ENCODE data around the gene TUBA3D. TPM values are rescaled to one million over a fixed set of nuclear protein-coding genes. Genes with fewer than 3 reads are reported as not detected.
"Not testable (repeated sequence)": the region's sequence is repeated elsewhere in the genome, so short reads cannot be mapped to it uniquely, and the experiment has no call there.

Gene TUBA3D
- polyA plus RNA-seq, 1 of the 3 experiments (the other 2 are of a cell fraction) = not detected

DNA sequence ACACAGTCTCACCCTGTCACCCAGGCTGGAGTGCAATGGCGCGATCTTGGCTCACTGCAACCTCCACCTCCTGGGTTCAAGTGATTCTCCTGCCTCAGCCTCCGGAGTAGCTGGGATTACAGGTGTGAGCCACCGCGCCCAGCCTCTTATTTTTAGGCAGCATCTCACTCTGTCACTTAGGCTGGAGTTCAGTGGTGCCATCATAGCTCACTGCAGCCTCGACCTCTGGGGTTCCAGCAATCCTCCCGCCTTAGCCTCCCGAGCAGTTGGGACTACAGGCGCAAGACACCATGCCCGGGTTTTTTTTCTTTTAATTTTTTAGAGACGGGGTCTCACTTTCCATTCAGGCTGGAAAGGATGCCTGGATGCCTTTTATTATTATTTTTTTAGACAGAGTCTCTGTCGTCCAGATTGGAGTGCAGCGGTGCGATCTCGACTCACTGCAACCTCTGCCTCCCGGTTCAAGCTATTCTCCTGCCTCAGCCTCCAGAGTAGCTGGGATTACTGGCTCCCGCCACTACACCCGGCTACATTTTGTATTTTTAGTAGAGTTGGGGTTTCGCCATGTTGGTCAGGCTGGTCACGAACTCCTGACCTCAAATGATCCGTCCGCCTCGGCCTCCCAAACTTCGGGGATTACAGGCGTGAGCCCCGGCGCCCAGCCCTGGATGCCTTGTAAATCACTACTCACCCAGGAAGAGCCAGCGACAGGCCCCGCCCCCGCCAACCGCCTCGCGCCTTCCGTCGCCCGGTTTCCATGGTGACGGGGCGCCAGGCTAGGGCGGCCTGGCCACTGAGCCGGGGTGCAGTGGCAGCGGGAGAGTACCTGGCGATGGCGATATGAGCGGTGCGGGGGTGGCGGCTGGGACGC, 51.4 kb downstream of the TUBA3D start, which contains the start of gene CCDC74A:
CCDC74A (plus strand) TSS at position 758 of the 871 bp plus-strand sequence; CDS start at position 841, 83 bp downstream.
- Histone ChIP-seq H3K9ac (peak within 1 kb of the TSS; percentile 25; the same call in 1 of the 2 replicates), H3K4me2 (peak within 1 kb of the TSS; percentile 66)
- TF ChIP-seq, protein P1, sequence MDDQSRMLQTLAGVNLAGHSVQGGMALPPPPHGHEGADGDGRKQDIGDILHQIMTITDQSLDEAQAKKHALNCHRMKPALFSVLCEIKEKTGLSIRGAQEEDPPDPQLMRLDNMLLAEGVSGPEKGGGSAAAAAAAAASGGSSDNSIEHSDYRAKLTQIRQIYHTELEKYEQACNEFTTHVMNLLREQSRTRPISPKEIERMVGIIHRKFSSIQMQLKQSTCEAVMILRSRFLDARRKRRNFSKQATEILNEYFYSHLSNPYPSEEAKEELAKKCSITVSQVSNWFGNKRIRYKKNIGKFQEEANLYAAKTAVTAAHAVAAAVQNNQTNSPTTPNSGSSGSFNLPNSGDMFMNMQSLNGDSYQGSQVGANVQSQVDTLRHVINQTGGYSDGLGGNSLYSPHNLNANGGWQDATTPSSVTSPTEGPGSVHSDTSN (IDR thresholded peaks at IDR 0.05) = peak; percentile 43; the same call in 1 of the 2 replicates

DNA sequence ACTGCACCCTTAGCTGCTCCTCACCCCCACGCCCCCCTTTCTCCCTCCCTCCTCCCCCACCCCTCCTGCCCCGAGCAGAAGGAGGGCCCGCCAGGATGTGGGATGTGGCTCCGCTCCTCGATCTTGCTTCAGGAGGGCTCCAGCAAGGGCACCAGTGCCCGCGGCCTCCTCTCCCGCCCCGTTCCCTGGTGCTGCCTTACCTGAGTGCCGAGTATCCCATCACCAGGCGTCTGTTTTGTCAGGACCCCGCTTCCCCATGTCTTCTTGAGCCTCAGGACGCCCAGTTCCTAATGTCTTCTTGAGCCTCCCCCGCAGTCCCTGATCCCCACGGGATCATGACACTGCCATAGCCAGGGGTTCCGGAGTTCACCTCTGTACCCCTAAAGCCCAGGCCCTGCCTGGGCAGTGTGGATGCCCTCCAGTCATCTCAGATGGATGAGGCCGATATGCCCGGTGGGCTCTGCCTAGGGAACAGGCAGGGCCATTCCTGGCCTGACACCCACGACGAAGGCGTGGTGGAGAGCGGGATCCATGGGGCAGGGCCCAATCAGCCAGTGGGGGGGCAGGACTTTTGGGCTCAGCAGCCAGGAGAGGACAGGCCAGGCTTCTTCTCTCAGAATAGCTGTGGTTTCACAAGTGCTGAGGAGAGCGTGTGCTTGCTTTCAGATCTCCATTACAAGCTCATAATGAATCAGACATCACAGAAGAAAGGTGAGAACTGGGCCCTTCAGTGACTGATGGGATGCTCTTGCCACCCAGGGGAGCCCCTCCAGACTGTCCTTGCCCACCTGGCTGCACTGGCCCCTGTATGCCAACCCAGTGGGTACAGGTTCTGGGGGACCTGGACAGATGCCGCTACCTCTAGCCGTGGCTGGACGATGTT, 53.3 kb downstream of the TUBA3D start:
- POLR2A ChIA-PET; H3K36me3 ChIP-seq (replicated peaks in 1 of 2; ENCODE audit: control insufficient read depth in 1 of 2, insufficient read depth in 2 of 2, low read length in 1 of 2); H3K4me3 ChIP-seq (ENCODE audit: low read depth in 2 of 2, low read length in 1 of 2); H3K79me2 ChIP-seq (ENCODE audit: insufficient read depth); DNase-seq; H3K27ac ChIP-seq (ENCODE audit: low read depth in 2 of 2, low read length in 1 of 2); H3K27me3 ChIP-seq (ENCODE audit: insufficient read depth); CTCF ChIA-PET; H4K20me1 ChIP-seq (ENCODE audit: insufficient read depth); H3K9me3 ChIP-seq; H3K4me2 ChIP-seq; H2AFZ ChIP-seq (ENCODE audit: low read depth); H3K9me2 ChIP-seq; H3F3A ChIP-seq (replicated peaks; ENCODE audit: insufficient read depth); H3K9ac ChIP-seq: not testable (repeated sequence)
- peaks cover 0 to 17% of the 10 kb centered on the region in 2 experiments; a peak in 1 of 4 replicates for H3K4me1 ChIP-seq (ENCODE audit: control insufficient read depth in 1 of 2, insufficient read depth in 2 of 2, low read depth in 1 of 2, low read length in 1 of 2)
- 97% methylated on average over 15 of the region's 26 CpGs for WGBS (ENCODE audit: low lambda C conversion rate)

More for the DNA sequence above, 51.4 kb downstream of the TUBA3D start, which contains the start of gene CCDC74A:
- H3K79me2 ChIP-seq (ENCODE audit: insufficient read depth); DNase-seq; H3K36me3 ChIP-seq (replicated peaks in 1 of 2; ENCODE audit: control insufficient read depth in 1 of 2, insufficient read depth in 2 of 2, low read length in 1 of 2); H3K9me2 ChIP-seq; H4K20me1 ChIP-seq (ENCODE audit: insufficient read depth); H3K4me1 ChIP-seq (ENCODE audit: control insufficient read depth in 1 of 2, insufficient read depth in 2 of 2, low read depth in 1 of 2, low read length in 1 of 2); H3F3A ChIP-seq (replicated peaks; ENCODE audit: insufficient read depth); H3K9me3 ChIP-seq; H3K27ac ChIP-seq (ENCODE audit: low read depth in 2 of 2, low read length in 1 of 2); POLR2A ChIA-PET; H3K27me3 ChIP-seq (ENCODE audit: insufficient read depth): not testable (repeated sequence)
- CTCF ChIA-PET = interaction anchor here (2.1 kb wide), 1 partner anchor 35 kb away, joined by 8 read pairs; the partner anchor contains the start of gene MZT2A
- Histone ChIP-seq H3K4me3 (ENCODE audit: low read depth in 2 of 2, low read length in 1 of 2) (peak within 1 kb of the TSS; percentile 34 to 51), H2AFZ (ENCODE audit: low read depth) (peak within 1 kb of the TSS; percentile 75)
- 41% methylated on average over 26 of the region's 47 CpGs for WGBS (ENCODE audit: low lambda C conversion rate)

DNA sequence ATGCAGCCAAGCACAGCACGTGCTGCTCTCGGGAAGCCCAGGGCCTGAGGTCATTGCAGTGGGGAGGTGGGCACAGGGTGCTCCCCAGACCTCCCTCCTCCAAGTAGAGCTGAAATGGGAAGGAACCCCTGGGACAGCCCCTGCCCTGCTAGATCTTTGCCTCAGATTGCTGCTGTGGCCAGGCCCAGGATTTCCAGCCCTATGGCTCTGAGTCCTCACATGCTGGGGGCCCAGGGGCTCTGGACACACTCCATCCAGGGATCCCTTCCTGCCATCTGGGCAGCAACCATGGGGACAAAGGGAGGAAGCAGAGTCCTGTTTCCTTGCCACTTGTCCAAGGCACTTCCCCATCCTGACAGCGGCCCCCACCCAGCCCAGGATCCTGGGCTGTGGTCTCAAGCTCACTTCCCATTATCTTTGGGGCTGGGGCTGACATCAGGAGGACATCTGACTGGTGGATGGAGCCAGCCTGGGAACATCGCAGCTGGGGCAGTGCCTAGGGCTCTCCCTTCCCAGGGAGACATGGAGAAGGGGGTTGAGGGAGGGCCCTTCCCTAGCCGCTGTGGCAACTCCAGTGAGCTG, 54.0 kb downstream of the TUBA3D start:
- DNase-seq; CTCF ChIA-PET; H3K79me2 ChIP-seq (ENCODE audit: insufficient read depth); H4K20me1 ChIP-seq (ENCODE audit: insufficient read depth); POLR2A ChIA-PET; H3K4me2 ChIP-seq; H3K27ac ChIP-seq (ENCODE audit: low read depth in 2 of 2, low read length in 1 of 2); H3F3A ChIP-seq (replicated peaks; ENCODE audit: insufficient read depth); H3K9me3 ChIP-seq; H3K36me3 ChIP-seq (replicated peaks in 1 of 2; ENCODE audit: control insufficient read depth in 1 of 2, insufficient read depth in 2 of 2, low read length in 1 of 2); H3K9me2 ChIP-seq; H3K4me3 ChIP-seq (ENCODE audit: low read depth in 2 of 2, low read length in 1 of 2); H2AFZ ChIP-seq (ENCODE audit: low read depth); H3K9ac ChIP-seq; H3K27me3 ChIP-seq (ENCODE audit: insufficient read depth): not testable (repeated sequence)
- H3K4me1 ChIP-seq (ENCODE audit: control insufficient read depth in 1 of 2, insufficient read depth in 2 of 2, low read depth in 1 of 2, low read length in 1 of 2) = peaks cover 0 to 22% of the 10 kb centered on the region in 2 experiments; a peak in 1 of 4 replicates
- WGBS (ENCODE audit: low lambda C conversion rate) = 100% methylated on average over 1 of the region's 5 CpGs

DNA sequence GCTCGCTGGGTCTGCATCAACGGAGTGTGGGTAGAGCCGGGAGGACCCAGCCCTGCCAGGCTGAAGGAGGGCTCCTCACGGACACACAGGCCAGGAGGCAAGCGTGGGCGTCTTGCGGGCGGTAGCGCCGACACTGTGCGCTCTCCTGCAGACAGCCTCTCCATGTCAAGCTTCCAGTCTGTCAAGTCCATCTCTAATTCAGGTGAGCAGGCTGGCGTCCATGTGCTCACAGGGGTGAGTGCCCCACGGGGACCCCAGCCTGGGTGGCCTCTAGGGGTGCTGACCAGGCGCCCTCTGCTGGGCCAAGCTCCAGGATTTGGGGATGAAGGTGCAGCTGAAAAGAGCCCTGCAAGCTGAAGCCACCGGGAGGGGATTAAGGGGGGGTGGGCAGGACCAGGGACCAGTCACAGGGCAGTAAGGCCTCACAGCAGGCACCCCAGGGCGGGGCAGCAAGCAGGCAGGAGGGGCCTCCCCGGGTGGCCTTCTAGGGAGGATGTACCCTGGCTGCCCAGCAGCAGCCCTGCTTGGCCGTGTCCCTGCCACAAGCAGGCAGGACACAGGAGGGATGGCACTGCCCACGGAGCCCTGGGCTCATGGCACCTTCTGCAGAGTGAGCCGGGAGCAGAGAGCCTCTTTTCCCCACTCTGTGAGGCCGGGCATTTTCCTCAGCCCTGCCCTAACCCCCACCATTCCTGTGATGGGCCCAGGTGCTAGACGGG, 54.9 kb downstream of the TUBA3D start:
- WGBS (ENCODE audit: low lambda C conversion rate) = 70% methylated on average over 7 of the region's 22 CpGs

DNA sequence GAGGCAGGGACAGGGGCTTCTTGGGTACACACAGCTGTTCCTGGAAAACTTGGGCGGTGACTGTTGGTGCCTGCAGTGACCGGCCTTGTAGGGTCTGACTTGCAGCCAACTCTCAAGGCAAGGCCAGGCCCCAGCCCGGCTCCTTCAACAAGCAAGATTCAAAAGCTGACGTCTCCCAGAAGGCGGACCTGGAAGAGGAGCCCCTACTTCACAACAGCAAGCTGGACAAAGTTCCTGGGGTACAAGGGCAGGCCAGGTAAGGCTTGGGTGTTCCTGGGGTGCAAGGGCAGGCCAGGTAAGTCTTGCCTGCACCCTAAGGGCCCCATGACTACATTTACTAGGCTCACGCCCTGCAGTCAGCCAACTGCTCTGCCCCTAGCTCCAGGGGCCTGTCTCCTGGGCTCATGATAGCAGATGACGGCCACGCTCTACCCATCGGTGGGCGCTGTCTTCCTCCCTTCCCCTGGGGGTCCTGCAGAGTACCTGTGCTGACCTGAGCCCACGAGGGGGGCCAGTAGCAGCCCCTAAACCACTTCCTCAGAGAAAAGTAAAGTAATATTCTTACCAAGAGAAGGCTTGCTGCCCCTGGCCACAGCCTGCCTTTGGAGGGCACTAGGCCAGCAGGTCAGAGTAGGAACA, 55.7 kb downstream of the TUBA3D start:
- CTCF ChIA-PET; DNase-seq; H2AFZ ChIP-seq (ENCODE audit: low read depth); POLR2A ChIA-PET; H3K79me2 ChIP-seq (ENCODE audit: insufficient read depth); H3K4me2 ChIP-seq; H3K27me3 ChIP-seq (ENCODE audit: insufficient read depth); H3K9me2 ChIP-seq; H3K36me3 ChIP-seq (replicated peaks in 1 of 2; ENCODE audit: control insufficient read depth in 1 of 2, insufficient read depth in 2 of 2, low read length in 1 of 2); H4K20me1 ChIP-seq (ENCODE audit: insufficient read depth); H3K9ac ChIP-seq; H3K4me3 ChIP-seq (ENCODE audit: low read depth in 2 of 2, low read length in 1 of 2); H3K9me3 ChIP-seq; H3F3A ChIP-seq (replicated peaks; ENCODE audit: insufficient read depth): not testable (repeated sequence)
- H3K27ac ChIP-seq (ENCODE audit: low read depth in 2 of 2, low read length in 1 of 2) = peak overlapping the region in 1 of 2 experiments; percentile 19; a peak in 1 of 4 replicates
- peaks cover 0 to 31% of the 10 kb centered on the region in 2 experiments; a peak in 1 of 4 replicates for H3K4me1 ChIP-seq (ENCODE audit: control insufficient read depth in 1 of 2, insufficient read depth in 2 of 2, low read depth in 1 of 2, low read length in 1 of 2)
- WGBS (ENCODE audit: low lambda C conversion rate) = 85% methylated on average over 5 of the region's 11 CpGs

More for the DNA sequence above, 54.9 kb downstream of the TUBA3D start:
- H2AFZ ChIP-seq (ENCODE audit: low read depth); H3K27me3 ChIP-seq (ENCODE audit: insufficient read depth); H3K27ac ChIP-seq (ENCODE audit: low read depth in 2 of 2, low read length in 1 of 2); H3K9me3 ChIP-seq; H3K4me2 ChIP-seq; H3K4me3 ChIP-seq (ENCODE audit: low read depth in 2 of 2, low read length in 1 of 2); H3K9me2 ChIP-seq; H3F3A ChIP-seq (replicated peaks; ENCODE audit: insufficient read depth); H3K36me3 ChIP-seq (replicated peaks in 1 of 2; ENCODE audit: control insufficient read depth in 1 of 2, insufficient read depth in 2 of 2, low read length in 1 of 2); H3K9ac ChIP-seq; CTCF ChIA-PET; DNase-seq; H4K20me1 ChIP-seq (ENCODE audit: insufficient read depth); POLR2A ChIA-PET; H3K79me2 ChIP-seq (ENCODE audit: insufficient read depth): not testable (repeated sequence)
- peaks cover 0 to 23% of the 10 kb centered on the region in 2 experiments; a peak in 1 of 4 replicates for H3K4me1 ChIP-seq (ENCODE audit: control insufficient read depth in 1 of 2, insufficient read depth in 2 of 2, low read depth in 1 of 2, low read length in 1 of 2)

All from SK-N-SH (cell line).